Endothelial cell of umbilical vein (primary cell): Measurements from ENCODE around the gene RDH14. TPM values are rescaled to one million over a fixed set of nuclear protein-coding genes. Genes with fewer than 3 reads are reported as not detected.

Experiments
- BruUV-seq: library from RNA; stranded (reverse); fragments of 400-500 nt; replicated peaks from 2 replicates; lab custom pipeline; 2021; lab: Mats Ljungman, UMichigan
- CTCF ChIA-PET: fragments of 300-600, 350-600 bp; sonication (Branson Sonifier 250); formaldehyde crosslinking; loops from one replicate; lab custom pipeline; 2021; ENCODE audit warnings: antibody characterized with exemption, inconsistent platforms; lab: Charles Lee
- POLR2A ChIA-PET: fragments of 300-600, 350-600 bp; sonication (Branson Sonifier 250); formaldehyde crosslinking; loops from one replicate; lab custom pipeline; 2021; ENCODE audit warnings: antibody characterized with exemption, inconsistent platforms; lab: Charles Lee
- DNase-seq: peaks from one replicate; pipeline ENCODE4 v3.0.0-alpha.2; 2011; ENCODE audit warnings: low read depth, low spot score
- FAIRE-seq: peaks from 2 replicates; lab custom pipeline; 2011; peaks lifted over from hg19 to GRCh38; lab: Jason Lieb, UNC
- H2AFZ ChIP-seq: 2 replicates; pipeline ENCODE4 v1.6.0; 2012; ENCODE audit warnings: low read depth, low read length, control low read depth, inconsistent platforms
- H3K27ac ChIP-seq: 2 replicates; pipeline ENCODE4 v1.5.1; 2011; ENCODE audit warnings: low read depth, mild to moderate bottlenecking, control low read depth, low read length, moderate library complexity; ENCODE audit not compliant: insufficient read depth
- H3K27me3 ChIP-seq, 2 experiments: 2 replicates each; pipeline versions ENCODE4 v1.6.0 to v1.6.1; 2011; ENCODE audit warnings: low read length in 2 of 2, mixed read lengths in 1 of 2; ENCODE audit not compliant: control insufficient read depth in 2 of 2, insufficient read depth in 2 of 2
- H3K36me3 ChIP-seq, 2 experiments: 2 replicates in 1 of 2; 3 replicates in 1 of 2; pipeline ENCODE4 v1.5.1; 2011; ENCODE audit warnings: low read length in 2 of 2, mild to moderate bottlenecking in 1 of 2, moderate library complexity in 1 of 2; ENCODE audit not compliant: control insufficient read depth in 2 of 2, insufficient read depth in 2 of 2; ENCODE audit errors: extremely low read depth in 1 of 2
- H3K4me1 ChIP-seq: 3 replicates; pipeline ENCODE4 v1.5.1; 2011; ENCODE audit warnings: mild to moderate bottlenecking, low read length; ENCODE audit not compliant: control insufficient read depth, insufficient read depth; ENCODE audit errors: extremely low read depth
- H3K4me2 ChIP-seq: 2 replicates; pipeline ENCODE4 v1.6.1; 2011; ENCODE audit warnings: low read length, control low read depth, mixed read lengths; ENCODE audit not compliant: insufficient read depth
- H3K4me3 ChIP-seq, 3 experiments: fragments of 200-600 bp in 1 of 3; sonication (generic), shearing (Covaris generic) in 1 of 3; replicated peaks in 1 of 3; 2 replicates each; pipeline ENCODE4 v1.5.1; 2011 to 2016; ENCODE audit warnings: control low read depth in 3 of 3, low read length in 3 of 3, mild to moderate bottlenecking in 2 of 3, inconsistent platforms in 1 of 3, low read depth in 1 of 3, moderate library complexity in 1 of 3; ENCODE audit not compliant: insufficient read depth in 1 of 3
- H3K79me2 ChIP-seq: 2 replicates; pipeline ENCODE4 v1.6.0; 2012; ENCODE audit warnings: low read length, inconsistent platforms; ENCODE audit not compliant: control insufficient read depth, insufficient read depth
- H3K9ac ChIP-seq: replicated peaks from 2 replicates; pipeline ENCODE3; 2011; ENCODE audit warnings: low read length, control low read depth; ENCODE audit not compliant: insufficient read depth; ENCODE audit errors: extremely low read depth
- H3K9me1 ChIP-seq: replicated peaks from 3 replicates; pipeline ENCODE4 v1.6.0; 2011; ENCODE audit warnings: mild to moderate bottlenecking, low read length; ENCODE audit not compliant: control insufficient read depth, insufficient read depth; ENCODE audit errors: extremely low read depth
- H3K9me3 ChIP-seq: replicated peaks from 2 replicates; pipeline ENCODE4 v1.5.1; 2012; ENCODE audit warnings: low read length, inconsistent platforms; ENCODE audit not compliant: control insufficient read depth, insufficient read depth
- H4K20me1 ChIP-seq: replicated peaks from 2 replicates; pipeline ENCODE3; 2011; ENCODE audit warnings: mild to moderate bottlenecking, low read length; ENCODE audit not compliant: control insufficient read depth, insufficient read depth; ENCODE audit errors: extremely low read depth
- CTCF ChIP-seq, 2 donors: IDR thresholded peaks; 1 replicate in 1 of 2; 2 replicates in 1 of 2; pipeline ENCODE4 v1.5.1; 2011; ENCODE audit warnings: low read length in 2 of 2, mild to moderate bottlenecking in 2 of 2, moderate library complexity in 2 of 2, control low read depth in 1 of 2, inconsistent platforms in 1 of 2, low read depth in 1 of 2; ENCODE audit not compliant: insufficient read depth in 1 of 2; ENCODE audit errors: extremely low read depth in 1 of 2
- EZH2 ChIP-seq: IDR thresholded peaks from 2 replicates; pipeline ENCODE4 v1.6.1; 2012; ENCODE audit warnings: borderline replicate concordance, low read depth, mild to moderate bottlenecking, moderate library complexity, low read length, inconsistent platforms; ENCODE audit not compliant: severe bottlenecking
- FOS ChIP-seq: IDR thresholded peaks from 2 replicates; pipeline ENCODE4 v1.6.1; 2011; ENCODE audit warnings: mild to moderate bottlenecking, low read length, moderate library complexity, borderline replicate concordance; ENCODE audit not compliant: insufficient read depth
- GATA2 ChIP-seq: IDR thresholded peaks from 2 replicates; pipeline ENCODE4 v1.7.0; 2011; ENCODE audit warnings: low read depth, mild to moderate bottlenecking, moderate library complexity, mixed read lengths, low read length; ENCODE audit not compliant: insufficient read length, insufficient read depth
- JUN ChIP-seq: IDR thresholded peaks from 2 replicates; pipeline ENCODE4 v1.6.1; 2011; ENCODE audit warnings: borderline replicate concordance, low read depth; ENCODE audit not compliant: insufficient read length, insufficient read depth
- MYC ChIP-seq: IDR thresholded peaks from one replicate; pipeline ENCODE4 v1.6.1; 2011; ENCODE audit warnings: mild to moderate bottlenecking, low read depth, low read length
- POLR2A ChIP-seq: IDR thresholded peaks from 2 replicates; pipeline ENCODE4 v1.6.1; 2012; ENCODE audit warnings: low read depth, mild to moderate bottlenecking, control low read depth, low read length
- POLR2AphosphoS5 ChIP-seq: IDR thresholded peaks from 2 replicates; pipeline ENCODE4 v1.6.1; 2012; ENCODE audit warnings: low read depth, mild to moderate bottlenecking, control low read depth, low read length, moderate library complexity; ENCODE audit not compliant: insufficient read depth
- dilution Hi-C: fragments of 300-500 bp; cut with MboI; formaldehyde crosslinking; loops from one replicate; pipeline ENCODE4 v1.15.0; 2019; ENCODE audit warnings: low sequenced_read_pairs; ENCODE audit not compliant: extremely low pct_ligation_motif_present
- intact Hi-C: fragments of 100-400 bp; cut with micrococcal nuclease; formaldehyde crosslinking; loops from one replicate; pipeline ENCODE4 v1.10.0; 2022
- polyA plus RNA-seq, 4 experiments: library from polyadenylated mRNA; depleted of rRNA in 3 of 4; stranded (reverse) in 3 of 4; unstranded in 1 of 4; fragments of >200 nt; gene quantifications; 2 replicates each; pipeline versions ENCODE4 v1.2.1 to v1.2.3, GENCODE V29; 2011 to 2012; ENCODE audit warnings: missing spikeins in 1 of 4
- total RNA-seq: library from RNA; stranded (reverse); gene quantifications from 2 replicates; pipeline ENCODE4 v1.2.3, GENCODE V29; 2021
- TF ChIP-seq, protein P1 (sequence below): IDR thresholded peaks from 2 replicates; pipeline ENCODE4 v1.6.1; 2011; ENCODE audit not compliant: insufficient read depth, insufficient read length

Gene RDH14
- total and polyA plus RNA-seq, 2 donors (not counting 3 experiments of a cell fraction or from before 2014, with no cell fraction given) = 8.8 to 12.4 TPM

- Histone ChIP-seq H3K36me3 (no peaks in the 10 kb centered on the region), H3K4me3 (no peak overlapping the region), H3K27me3 (no peaks in the 10 kb centered on the region), H3K4me1 (no peaks in the 10 kb centered on the region), H3K9me1 (no peaks in the 10 kb centered on the region), H4K20me1 (no peaks in the 10 kb centered on the region), H3K4me2 (no peak overlapping the region), H3K9me3 (no peaks in the 10 kb centered on the region), H3K79me2 (no peaks in the 10 kb centered on the region), H2AFZ (no peak overlapping the region), H3K27ac (no peak overlapping the region), H3K9ac (no peak overlapping the region)
- FAIRE-seq (no peak), DNase-seq (no peak)
- dilution Hi-C loops (no loop called here), intact Hi-C loops (no loop called here)
- POLR2A ChIA-PET = no interaction called here
- TF ChIP-seq GATA2 = no peak
- TF ChIP-seq FOS = no peak
- no peak for TF ChIP-seq JUN
- TF ChIP-seq, protein P1, sequence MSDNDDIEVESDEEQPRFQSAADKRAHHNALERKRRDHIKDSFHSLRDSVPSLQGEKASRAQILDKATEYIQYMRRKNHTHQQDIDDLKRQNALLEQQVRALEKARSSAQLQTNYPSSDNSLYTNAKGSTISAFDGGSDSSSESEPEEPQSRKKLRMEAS = no peak
- TF ChIP-seq CTCF (IDR thresholded peaks at IDR 0.05; ENCODE audit: extremely low read depth in 1 of 2, insufficient read depth in 1 of 2, low read depth in 1 of 2, low read length in 2 of 2) = no peak
- no peak for TF ChIP-seq POLR2A
- no peak for TF ChIP-seq POLR2AphosphoS5
- no peak for TF ChIP-seq MYC
- TF ChIP-seq EZH2 = no peak
- CTCF ChIA-PET = no interaction called here
- no TSS peak for BruUV-seq
Observed at GRCh38 chr2:18593496-18593895, 33.0 kb upstream of the RDH14 start.
